Panc1 (cell line): ENCODE data around the gene OTUB1. TPM values are rescaled to one million over a fixed set of nuclear protein-coding genes. Genes with fewer than 3 reads are reported as not detected.
A peak's percentile ranks its signal among the peaks of the same experiment; 100 is the strongest.

Experiments
- ATAC-seq: fragments of 200-7000 bp; cut with Tn5 transposase; 2 replicates; pipeline ENCODE4 v1.9.1; 2020; ENCODE audit warnings: mild to moderate bottlenecking, moderate library complexity
- BruUV-seq: library from RNA; stranded (reverse); fragments of 400-500 nt; replicated peaks from 2 replicates; lab custom pipeline; 2021; lab: Mats Ljungman, UMichigan
- CTCF ChIA-PET: fragments of 300-600 bp; sonication (Branson Sonifier 250); formaldehyde crosslinking; loops from one replicate; lab custom pipeline; 2022; ENCODE audit warnings: antibody characterized with exemption; lab: Charles Lee
- POLR2A ChIA-PET: fragments of 300-600 bp; sonication (Branson Sonifier 250); formaldehyde crosslinking; loops from one replicate; lab custom pipeline; 2022; ENCODE audit warnings: antibody characterized with exemption; lab: Charles Lee
- DNase-seq: peaks from one replicate; pipeline ENCODE4 v3.0.0-alpha.2; 2010; ENCODE audit warnings: low read depth, low spot score
- H3K27ac ChIP-seq: 2 replicates; pipeline ENCODE4 v1.5.1; 2011; ENCODE audit warnings: mild to moderate bottlenecking, low read length, inconsistent platforms
- H3K27me3 ChIP-seq: fragments of 200-500 bp; sonication (Bioruptor generic); 2 replicates; pipeline ENCODE4 v1.6.0; 2014; ENCODE audit warnings: low read length, inconsistent platforms; ENCODE audit not compliant: control insufficient read depth, insufficient read depth
- H3K36me3 ChIP-seq: fragments of 200-500 bp; sonication (Bioruptor generic); 2 replicates; pipeline ENCODE4 v1.5.1; 2014; ENCODE audit warnings: inconsistent platforms, mild to moderate bottlenecking, low read length, moderate library complexity; ENCODE audit not compliant: control insufficient read depth, insufficient read depth
- H3K4me1 ChIP-seq: 2 replicates; pipeline ENCODE4 v1.5.1; 2011; ENCODE audit warnings: inconsistent platforms, mild to moderate bottlenecking, low read length, moderate library complexity; ENCODE audit not compliant: control insufficient read depth, insufficient read depth
- H3K4me3 ChIP-seq, 2 experiments: 2 replicates each; pipeline ENCODE4 v1.5.1; 2011 to 2012; ENCODE audit warnings: low read depth in 2 of 2, low read length in 2 of 2, mild to moderate bottlenecking in 2 of 2, inconsistent platforms in 1 of 2, moderate library complexity in 1 of 2
- H3K9me3 ChIP-seq: fragments of 200-500 bp; sonication (Bioruptor generic); 2 replicates; pipeline ENCODE4 v1.5.1; 2014; ENCODE audit warnings: low read depth, mild to moderate bottlenecking, inconsistent platforms, low read length, moderate library complexity; ENCODE audit not compliant: control insufficient read depth, insufficient read depth
- CTCF ChIP-seq: fragments of 450-650 bp; IDR thresholded peaks from 2 replicates; pipeline ENCODE4 v1.5.1; 2017; ENCODE audit warnings: mild to moderate bottlenecking
- POLR2AphosphoS5 ChIP-seq: IDR thresholded peaks from 2 replicates; pipeline ENCODE4 v1.6.1; 2012; ENCODE audit warnings: mild to moderate bottlenecking, low read depth, low read length, moderate library complexity
- REST ChIP-seq, 2 experiments: IDR thresholded peaks; 2 replicates each; pipeline ENCODE4 v1.6.1; 2011 to 2012; ENCODE audit warnings: low read depth in 2 of 2, control low read depth in 1 of 2, low read length in 1 of 2, mild to moderate bottlenecking in 1 of 2, moderate library complexity in 1 of 2; ENCODE audit not compliant: insufficient read depth in 1 of 2
- SIN3A ChIP-seq: IDR thresholded peaks from 2 replicates; pipeline ENCODE4 v1.6.1; 2012; ENCODE audit warnings: low read depth, mild to moderate bottlenecking, low read length, moderate library complexity, borderline replicate concordance; ENCODE audit not compliant: insufficient read depth
- TCF7L2 ChIP-seq: IDR thresholded peaks from 2 replicates; pipeline ENCODE4 v1.6.1; 2011; ENCODE audit warnings: mild to moderate bottlenecking, low read depth, low read length, inconsistent platforms
- in situ Hi-C: cut with HindIII; loops from 2 replicates; pipeline ENCODE4 v1.10.0; 2016; ENCODE audit warnings: low sequenced_read_pairs, low pct_unique_long_range_greater_than_20kb
- intact Hi-C: fragments of 100-400 bp; cut with micrococcal nuclease; formaldehyde crosslinking; loops from one replicate; pipeline ENCODE4 v1.10.0; 2022; ENCODE audit not compliant: unreplicated experiment
- total RNA-seq: library from RNA; stranded (reverse); gene quantifications from one replicate; pipeline ENCODE4 v1.2.1, GENCODE V29; 2021; ENCODE audit not compliant: unreplicated experiment

Gene OTUB1
- total RNA-seq, 1 experiment from 2014 or later, result 118 TPM

GRCh38 chr11:64006398-64006797 is 20.2 kb downstream of the OTUB1 start:
- intact Hi-C loops, result no loop called here
- POLR2A ChIA-PET, result interaction anchor here (0.5 kb wide), 1 partner anchor 163 kb away, joined by 3 read pairs; no protein-coding TSS in a partner anchor
- in situ Hi-C loops, result loop anchor here (10.0 kb wide), 1 partner anchor 68 kb away; no protein-coding TSS in a partner anchor

GRCh38 chr11:64007160-64007628 is 21.0 kb downstream of the OTUB1 start:
- peak; percentile 56 for ATAC-seq
- DNase-seq, result no peak
- intact Hi-C loops, result no loop called here
- peak overlapping the region; percentile 44; the same call in 1 of the 2 replicates for H3K27ac ChIP-seq
- ChIA-PET CTCF (no interaction called here), POLR2A (interaction anchor here (0.6 to 0.8 kb wide), 3 partner anchors 9 to 28 kb away, joined by 3 read pairs; partner anchors contain the start of gene OTUB1)
- no peaks in the 10 kb centered on the region for H3K27me3 ChIP-seq
- in situ Hi-C loops, result loop anchor here (10.0 kb wide), 1 partner anchor 68 kb away; no protein-coding TSS in a partner anchor
- no TSS peak for BruUV-seq
- H3K9me3 ChIP-seq, result no peaks in the 10 kb centered on the region
- peaks cover 49% of the 10 kb centered on the region for H3K4me1 ChIP-seq
- H3K36me3 ChIP-seq, result no peaks in the 10 kb centered on the region
- 0 out of 2 replicates have a peak, but pooled peaks have one; percentile 10 for TF ChIP-seq POLR2AphosphoS5
- no peak for TF ChIP-seq REST (IDR thresholded peaks at IDR 0.05; ENCODE audit: insufficient read depth in 1 of 2, low read depth in 2 of 2, low read length in 1 of 2)
- no peak; the same call in 1 of the 2 replicates for TF ChIP-seq CTCF
- peak overlapping the region; percentile 19 to 46 for H3K4me3 ChIP-seq

More at GRCh38 chr11:64006398-64006797, 20.2 kb downstream of the OTUB1 start:
- DNase-seq, result no peak
- no peak for TF ChIP-seq POLR2AphosphoS5
- TF ChIP-seq REST (IDR thresholded peaks at IDR 0.05; ENCODE audit: insufficient read depth in 1 of 2, low read depth in 2 of 2, low read length in 1 of 2), result no peak
- TF ChIP-seq CTCF, result no peak
- no peak for TF ChIP-seq TCF7L2
- TF ChIP-seq SIN3A, result no peak
- CTCF ChIA-PET, result no interaction called here
- Histone ChIP-seq H3K4me3 (no peak overlapping the region), H3K4me1 (peaks cover 57% of the 10 kb centered on the region), H3K36me3 (no peaks in the 10 kb centered on the region), H3K27ac (peak overlapping the region; percentile 44), H3K9me3 (no peaks in the 10 kb centered on the region), H3K27me3 (no peaks in the 10 kb centered on the region)
- no peak for ATAC-seq
- no TSS peak for BruUV-seq
